NCI-H524 (cell line): Measurements from ENCODE around the gene EVA1A.
A peak's percentile ranks its signal among the peaks of the same experiment; 100 is the strongest.

Source experiments
- DNase-seq, 2 experiments: peaks; one replicate each; lab custom pipeline; 2025; lab: John Stamatoyannopoulos, UW

Gene EVA1A

DNA sequence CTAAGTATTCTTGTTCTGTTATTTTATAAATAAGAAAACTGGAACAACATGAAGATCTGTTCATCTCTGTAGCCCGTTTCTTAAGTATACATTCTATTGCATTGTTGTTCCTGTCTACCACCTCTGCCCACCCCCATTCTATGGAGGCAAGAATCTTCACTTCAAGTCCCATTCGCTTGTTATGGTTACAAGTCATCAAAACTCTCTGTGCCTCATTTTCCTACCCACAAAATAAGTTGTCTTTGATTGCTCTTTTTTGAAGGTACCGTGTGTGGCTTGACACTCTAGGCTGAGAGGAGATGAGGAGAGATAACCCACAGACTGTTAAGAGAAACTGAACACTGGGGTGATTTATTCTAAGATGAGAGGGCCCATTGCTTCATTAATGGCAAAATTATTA is 2.9 kb upstream of the EVA1A start:
- DNase-seq = no peak

DNA sequence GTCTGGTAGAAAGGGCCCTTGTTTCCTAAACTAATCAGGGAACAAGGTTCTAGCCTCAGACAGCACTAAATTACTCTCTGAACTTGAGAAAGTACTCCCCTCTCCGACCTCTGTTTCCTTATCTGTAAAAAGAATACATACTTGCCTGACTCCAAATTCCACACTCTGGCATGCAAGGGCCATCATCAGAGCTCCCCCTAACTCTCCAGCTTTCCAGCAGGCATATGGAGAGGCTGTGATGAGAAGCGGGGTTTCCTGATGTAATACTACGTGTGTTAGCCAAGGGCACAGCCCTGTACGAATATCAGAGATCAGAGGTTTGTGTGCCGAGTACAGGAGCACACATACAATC is 1.8 kb upstream of the EVA1A start:
- no peak for DNase-seq

DNA sequence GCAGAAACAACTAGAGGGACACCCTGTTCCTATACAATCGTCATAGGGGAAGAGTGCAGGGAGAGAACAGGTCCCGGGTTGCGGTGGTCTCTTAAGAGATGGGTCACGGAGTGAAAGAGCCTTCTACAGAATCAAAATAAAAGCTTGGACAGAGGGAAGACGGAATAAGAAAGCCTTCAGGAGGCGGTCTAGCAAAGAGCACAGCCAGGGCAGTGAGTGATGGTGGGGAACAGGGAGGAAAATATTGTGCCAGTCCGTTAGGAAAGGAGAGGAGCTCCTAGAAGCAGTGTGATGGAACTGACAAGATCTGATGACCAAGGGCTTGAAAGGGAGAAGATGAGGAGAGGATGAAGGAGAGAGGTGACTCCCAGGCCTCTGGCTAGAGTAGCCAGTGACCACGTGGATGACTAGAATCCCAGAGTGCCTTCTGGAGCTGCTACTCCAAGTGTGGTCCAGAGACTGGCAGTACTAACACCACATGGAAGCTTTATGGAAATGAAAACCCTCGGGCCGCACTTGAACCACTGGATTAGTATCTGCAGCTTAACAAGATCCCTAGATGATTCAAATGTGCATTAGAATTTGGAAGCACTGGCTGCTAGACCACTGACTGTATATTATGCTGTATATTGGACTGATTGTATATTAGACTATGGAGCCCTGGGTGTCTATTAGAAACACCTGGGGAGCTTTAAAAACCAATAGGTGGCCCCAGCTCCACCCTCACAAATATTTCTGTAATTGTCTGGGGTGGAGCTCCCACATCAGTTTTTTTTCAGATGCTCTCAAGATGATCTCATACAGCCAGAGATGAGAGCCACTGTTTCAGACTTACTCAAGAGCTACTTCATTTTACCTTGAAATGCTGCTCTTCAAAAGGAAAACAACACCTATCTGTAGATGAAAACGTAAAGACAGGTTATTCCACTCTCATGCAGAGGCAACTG is 1.1 kb upstream of the EVA1A start:
- peak in 1 of 2 experiments; percentile 2 for DNase-seq

GRCh38 chr2:75560022-75560767 is 544 bp downstream of the EVA1A start:
- DNase-seq = peak in 1 of 2 experiments; percentile 29

GRCh38 chr2:75559680-75560021 is 1.1 kb downstream of the EVA1A start:
- DNase-seq = no peak

- DNase-seq = no peak
Measured at GRCh38 chr2:75558786-75559679, 1.7 kb downstream of the EVA1A start.

- DNase-seq = no peak
Measured at GRCh38 chr2:75558136-75558535, 2.6 kb downstream of the EVA1A start.

- DNase-seq = no peak
Measured at GRCh38 chr2:75557474-75558133, 3.1 kb downstream of the EVA1A start.

DNA sequence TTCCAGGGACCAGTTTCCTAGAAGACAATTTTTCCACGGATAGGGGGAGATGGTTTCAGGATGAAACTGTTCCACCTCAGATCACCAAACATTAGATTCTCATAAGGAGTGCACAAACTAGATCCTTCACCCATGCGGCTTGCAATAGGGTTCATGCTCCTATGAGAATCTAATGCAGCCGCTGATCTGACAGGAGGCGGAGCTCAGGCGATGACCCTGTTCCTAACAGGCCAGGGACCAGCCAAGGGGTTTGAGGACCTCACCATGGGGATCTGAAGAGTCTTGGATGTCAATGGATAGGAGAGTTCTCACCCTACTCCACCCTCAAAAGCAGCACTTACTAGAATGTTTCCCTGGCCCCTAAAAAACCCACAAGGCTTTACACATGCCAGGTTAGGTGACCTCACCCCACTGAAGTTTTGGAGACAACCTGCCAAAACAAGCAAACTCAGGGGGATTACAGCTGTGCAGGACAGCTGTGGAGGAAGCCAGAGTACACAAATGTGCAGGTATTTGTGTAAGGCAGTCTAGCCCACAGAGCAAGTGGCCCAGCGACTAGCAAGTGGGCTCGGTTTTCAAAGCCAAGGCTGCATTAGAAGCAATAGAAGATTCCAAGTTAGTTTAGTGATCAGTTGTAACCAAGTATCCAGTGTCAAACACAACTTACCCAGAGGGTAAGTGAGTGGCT is 3.9 kb downstream of the EVA1A start:
- no peak for DNase-seq

DNA sequence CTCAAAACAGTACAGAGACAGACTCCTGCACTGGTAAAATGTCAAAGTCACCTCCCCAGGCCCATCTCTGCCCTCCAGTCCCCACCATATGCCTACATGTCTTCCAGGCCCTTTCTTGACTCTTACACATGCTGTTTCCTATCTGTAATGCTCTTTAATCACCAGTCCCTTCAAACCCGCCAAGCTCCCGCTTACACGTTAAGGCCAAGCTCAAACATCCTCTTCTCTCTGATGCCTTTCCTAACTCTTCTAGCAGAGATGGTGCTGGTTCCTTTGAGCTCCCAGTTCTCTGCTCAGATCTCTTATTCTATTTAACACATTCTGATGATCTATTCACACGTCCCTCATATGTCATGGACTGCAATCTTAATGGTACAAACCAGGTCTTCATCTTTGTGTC is 5.0 kb downstream of the EVA1A start:
- no peak for DNase-seq

DNA sequence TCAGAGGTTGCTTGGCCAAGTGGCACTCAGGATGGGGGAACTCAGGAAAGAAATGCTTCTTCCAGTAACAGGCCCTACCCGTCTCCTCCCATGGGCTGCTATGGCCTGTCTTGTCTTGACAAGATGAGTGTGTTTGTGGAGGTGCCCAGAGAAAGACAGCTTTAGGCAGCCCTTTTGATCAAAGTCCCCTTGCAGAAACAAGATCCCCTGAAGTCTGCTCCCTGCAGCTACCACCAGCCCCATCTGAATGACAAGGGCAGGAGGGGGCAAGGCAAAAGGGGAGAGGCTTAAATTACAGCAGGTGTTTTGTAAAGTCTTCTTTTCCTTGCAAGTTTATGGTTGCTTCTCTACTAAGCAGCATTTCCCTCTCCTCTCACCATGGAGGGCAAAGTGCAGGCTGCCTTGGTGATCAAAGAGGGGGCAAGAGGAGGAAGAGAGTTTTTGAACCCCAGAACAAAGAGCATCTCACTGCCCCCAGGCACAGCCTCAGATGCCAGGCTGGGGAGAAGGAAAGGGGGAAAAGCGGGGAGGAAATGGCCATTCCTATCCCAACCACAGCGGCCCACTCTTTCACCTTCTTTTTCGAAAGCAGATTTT is 6.7 kb downstream of the EVA1A start:
- no peak for DNase-seq

DNA sequence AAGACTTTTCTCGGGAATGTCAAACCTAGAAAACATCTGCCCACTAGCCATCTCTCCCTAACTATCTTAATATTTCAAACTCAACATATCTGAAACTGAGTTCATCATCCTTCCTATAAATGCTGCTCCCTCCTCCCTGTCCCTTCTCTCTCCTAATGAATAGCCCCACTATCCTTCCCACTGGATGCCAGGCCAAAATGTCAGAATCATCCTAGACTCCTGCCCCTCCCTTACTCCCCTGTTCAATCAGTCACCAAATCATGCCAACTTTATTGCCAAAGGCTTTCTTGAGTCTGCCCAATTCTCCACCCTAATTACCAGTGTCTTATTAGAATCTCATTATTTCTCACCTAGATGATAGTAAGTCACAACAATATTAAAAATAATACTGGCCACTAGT is 8.5 kb downstream of the EVA1A start:
- DNase-seq = no peak

GRCh38 chr2:75551434-75551833 is 9.3 kb downstream of the EVA1A start:
- DNase-seq = no peak

DNA sequence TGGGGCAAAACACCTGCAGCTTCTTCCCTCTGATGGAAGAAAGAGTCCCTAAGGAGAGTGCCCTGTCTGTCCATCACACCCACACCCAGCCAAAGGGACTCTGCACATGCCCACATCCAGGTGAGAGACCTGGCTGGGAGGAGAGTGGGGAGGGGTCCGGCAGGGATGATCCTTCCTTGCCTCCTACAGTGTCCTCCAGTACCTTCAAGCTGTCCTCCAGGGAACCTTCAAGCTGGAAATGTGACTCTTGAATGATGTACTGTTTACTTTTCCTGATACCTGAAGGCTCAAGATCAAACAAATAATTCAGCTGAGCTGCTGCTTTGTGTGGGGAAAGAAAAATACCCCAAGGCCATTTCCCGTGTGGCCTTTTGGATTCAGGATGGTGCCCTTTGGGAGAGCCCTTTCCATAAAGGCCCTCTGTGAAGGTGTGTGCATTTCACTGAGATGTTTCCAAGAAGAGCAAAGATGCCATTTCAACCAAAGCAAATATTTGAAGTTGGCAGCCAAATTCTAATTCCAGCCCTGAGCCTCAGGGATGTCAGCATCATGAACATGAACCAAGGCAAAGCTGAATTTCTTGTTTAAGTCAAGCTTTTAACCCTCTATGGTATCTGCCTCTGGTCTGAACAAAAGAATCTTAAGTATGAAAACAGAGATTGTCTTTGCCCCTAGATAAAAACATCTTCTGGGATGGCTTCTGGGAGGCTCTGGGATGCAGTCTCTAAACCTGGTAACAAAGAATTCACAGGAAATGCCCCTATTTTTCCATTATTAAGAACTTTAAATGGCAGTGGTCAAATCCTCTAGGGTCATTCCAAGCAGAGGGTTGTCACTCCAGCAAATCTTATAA is 11.1 kb downstream of the EVA1A start:
- DNase-seq = no peak

- peak in 1 of 2 experiments; percentile 18 for DNase-seq
Measured at GRCh38 chr2:75548036-75548573, 12.6 kb downstream of the EVA1A start.

- DNase-seq = no peak
Measured at GRCh38 chr2:75547345-75548035, 13.2 kb downstream of the EVA1A start.

GRCh38 chr2:75545922-75546321 is 14.8 kb downstream of the EVA1A start:
- no peak for DNase-seq

GRCh38 chr2:75545387-75545786 is 15.4 kb downstream of the EVA1A start:
- no peak for DNase-seq

DNA sequence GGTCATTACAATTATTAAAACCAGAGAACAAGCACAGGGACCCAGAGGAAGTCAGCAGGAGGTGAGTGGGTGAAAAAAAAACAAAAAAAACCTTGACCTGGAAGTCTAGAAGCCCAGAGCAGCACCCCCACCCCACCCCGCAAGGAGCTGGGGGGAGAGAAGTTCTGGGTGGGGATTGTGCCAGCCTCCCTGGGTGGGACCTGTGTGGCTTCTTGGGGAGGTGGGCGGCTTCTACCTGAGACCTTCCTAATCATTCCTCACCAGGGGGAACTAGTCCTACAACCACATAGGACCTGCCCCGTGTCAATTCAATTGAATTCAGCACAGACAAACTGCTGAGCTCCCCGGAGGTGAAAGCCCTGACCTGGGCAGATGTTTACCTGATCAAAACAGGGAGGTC is 17.3 kb downstream of the EVA1A start:
- no peak for DNase-seq
